OCI-LY7 (cell line): ENCODE data around the gene CHST3. TPM values are rescaled to one million over a fixed set of nuclear protein-coding genes. Genes with fewer than 3 reads are reported as not detected.
A peak's percentile ranks its signal among the peaks of the same experiment; 100 is the strongest.

Experiments
- Bru-seq: library from RNA; stranded (reverse); fragments of 400-500 nt; gene quantifications from one replicate; lab custom pipeline; 2021; lab: Mats Ljungman, UMichigan
- BruChase-seq, 2 experiments: library from RNA; stranded (reverse); fragments of 400-500 nt; gene quantifications; one replicate each; lab custom pipeline; 2021; lab: Mats Ljungman, UMichigan
- BruUV-seq: library from RNA; stranded (reverse); fragments of 400-500 nt; replicated peaks from 2 replicates; lab custom pipeline; 2021; lab: Mats Ljungman, UMichigan
- CTCF ChIA-PET: fragments of 300-600 bp; sonication (Branson Sonifier 250); formaldehyde crosslinking; loops from one replicate; lab custom pipeline; 2022; ENCODE audit warnings: antibody characterized with exemption; ENCODE audit not compliant: unreplicated experiment; lab: Charles Lee
- POLR2A ChIA-PET: fragments of 300-600 bp; sonication (Branson Sonifier 250); formaldehyde crosslinking; loops from one replicate; lab custom pipeline; 2022; ENCODE audit warnings: antibody characterized with exemption; lab: Charles Lee
- DNase-seq: peaks from one replicate; pipeline ENCODE4 v3.0.0-alpha.2; 2015; ENCODE audit warnings: low spot score
- H2AFZ ChIP-seq: fragments of 200-600 bp; sonication (generic), shearing (Covaris generic); 2 replicates; pipeline ENCODE4 v1.6.1; 2014; ENCODE audit warnings: mild to moderate bottlenecking, antibody characterized with exemption, low read length, moderate library complexity
- H3K27ac ChIP-seq: fragments of 200-600 bp; sonication (generic); 2 replicates; pipeline ENCODE4 v1.5.1; 2014; ENCODE audit warnings: mixed run types, low read depth, mild to moderate bottlenecking, moderate library complexity, low read length, inconsistent platforms; ENCODE audit not compliant: poor library complexity, severe bottlenecking
- H3K36me3 ChIP-seq: fragments of 200-600 bp; sonication (generic); 2 replicates; pipeline ENCODE4 v1.6.1; 2014; ENCODE audit warnings: mild to moderate bottlenecking, antibody characterized with exemption, low read length, moderate library complexity, mixed read lengths; ENCODE audit not compliant: insufficient read depth
- H3K4me1 ChIP-seq: fragments of 200-600 bp; sonication (generic); 2 replicates; pipeline ENCODE4 v1.5.1; 2014; ENCODE audit warnings: mild to moderate bottlenecking, low read length; ENCODE audit not compliant: insufficient read depth, poor library complexity, severe bottlenecking
- H3K4me2 ChIP-seq: fragments of 200-600 bp; sonication (generic); 2 replicates; pipeline ENCODE4 v1.6.1; 2014; ENCODE audit warnings: mild to moderate bottlenecking, low read length
- H3K4me3 ChIP-seq: fragments of 200-600 bp; sonication (generic); 2 replicates; pipeline ENCODE4 v1.5.1; 2014; ENCODE audit warnings: mild to moderate bottlenecking, low read depth, low read length; ENCODE audit not compliant: poor library complexity, severe bottlenecking
- H3K79me2 ChIP-seq: fragments of 200-600 bp; sonication (generic); 2 replicates; pipeline ENCODE4 v1.6.1; 2016; ENCODE audit warnings: low read depth, mild to moderate bottlenecking, low read length, moderate library complexity, mixed read lengths; ENCODE audit not compliant: insufficient read depth
- H3K9me2 ChIP-seq: fragments of 200-600 bp; sonication (generic); 2 replicates; pipeline ENCODE4 v1.6.1; 2016; ENCODE audit warnings: mild to moderate bottlenecking, low read length, mixed read lengths; ENCODE audit not compliant: insufficient read depth
- H3K9me3 ChIP-seq: fragments of 200-600 bp; sonication (generic); 2 replicates; pipeline ENCODE4 v1.6.1; 2014; ENCODE audit warnings: mild to moderate bottlenecking, mixed run types, low read length, mixed read lengths
- H4K20me1 ChIP-seq: fragments of 200-600 bp; sonication (generic); 2 replicates; pipeline ENCODE4 v1.6.1; 2014; ENCODE audit warnings: mild to moderate bottlenecking, antibody characterized with exemption, low read length, moderate library complexity, mixed read lengths; ENCODE audit not compliant: insufficient read depth
- EZH2phosphoT487 ChIP-seq: fragments of 200-600 bp; sonication (generic); IDR thresholded peaks from 2 replicates; pipeline ENCODE4 v1.6.1; 2018; ENCODE audit warnings: low read depth, borderline replicate concordance, mild to moderate bottlenecking, mixed run types, antibody characterized with exemption, low read length, moderate library complexity, mixed read lengths
- intact Hi-C: fragments of 100-400 bp; cut with micrococcal nuclease; formaldehyde crosslinking; loops from one replicate; pipeline ENCODE4 v1.10.0; 2022; ENCODE audit not compliant: unreplicated experiment
- long read RNA-seq: library from polyadenylated mRNA; stranded (forward); transcript quantifications from one replicate; pipeline ENCODE4 v2.0.0, GENCODE V29; 2022
- total RNA-seq, 2 experiments: library from RNA; depleted of rRNA in 1 of 2; stranded (reverse); fragments of >200 nt in 1 of 2; shearing (Covaris generic) in 1 of 2; gene quantifications; 2 replicates each; pipeline ENCODE4 v1.2.3, GENCODE V29; 2014 to 2022
- TF ChIP-seq, protein P1 (sequence below): fragments of 200-600 bp; sonication (generic); conservative IDR thresholded peaks from 2 replicates; pipeline ENCODE4 v1.5.1; 2014; ENCODE audit warnings: mild to moderate bottlenecking, antibody characterized with exemption, low read length, moderate library complexity, mixed read lengths

The CHST3 gene, protein sequence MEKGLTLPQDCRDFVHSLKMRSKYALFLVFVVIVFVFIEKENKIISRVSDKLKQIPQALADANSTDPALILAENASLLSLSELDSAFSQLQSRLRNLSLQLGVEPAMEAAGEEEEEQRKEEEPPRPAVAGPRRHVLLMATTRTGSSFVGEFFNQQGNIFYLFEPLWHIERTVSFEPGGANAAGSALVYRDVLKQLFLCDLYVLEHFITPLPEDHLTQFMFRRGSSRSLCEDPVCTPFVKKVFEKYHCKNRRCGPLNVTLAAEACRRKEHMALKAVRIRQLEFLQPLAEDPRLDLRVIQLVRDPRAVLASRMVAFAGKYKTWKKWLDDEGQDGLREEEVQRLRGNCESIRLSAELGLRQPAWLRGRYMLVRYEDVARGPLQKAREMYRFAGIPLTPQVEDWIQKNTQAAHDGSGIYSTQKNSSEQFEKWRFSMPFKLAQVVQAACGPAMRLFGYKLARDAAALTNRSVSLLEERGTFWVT
- total RNA-seq (2014; rRNA removed; shearing (Covaris generic)) (not detected in 2 replicates), total RNA-seq (2022) (not detected in 2 replicates), Bru-seq, nascent RNA (percentile 5 among the genes with signal in this experiment), BruChase-seq, experiment 1, labeled RNA remaining after a 6-hour chase (not detected), BruChase-seq, experiment 2, labeled RNA remaining after a 2-hour chase (percentile 10 among the genes with signal in this experiment)
- long read RNA-seq = 0 reads

DNA sequence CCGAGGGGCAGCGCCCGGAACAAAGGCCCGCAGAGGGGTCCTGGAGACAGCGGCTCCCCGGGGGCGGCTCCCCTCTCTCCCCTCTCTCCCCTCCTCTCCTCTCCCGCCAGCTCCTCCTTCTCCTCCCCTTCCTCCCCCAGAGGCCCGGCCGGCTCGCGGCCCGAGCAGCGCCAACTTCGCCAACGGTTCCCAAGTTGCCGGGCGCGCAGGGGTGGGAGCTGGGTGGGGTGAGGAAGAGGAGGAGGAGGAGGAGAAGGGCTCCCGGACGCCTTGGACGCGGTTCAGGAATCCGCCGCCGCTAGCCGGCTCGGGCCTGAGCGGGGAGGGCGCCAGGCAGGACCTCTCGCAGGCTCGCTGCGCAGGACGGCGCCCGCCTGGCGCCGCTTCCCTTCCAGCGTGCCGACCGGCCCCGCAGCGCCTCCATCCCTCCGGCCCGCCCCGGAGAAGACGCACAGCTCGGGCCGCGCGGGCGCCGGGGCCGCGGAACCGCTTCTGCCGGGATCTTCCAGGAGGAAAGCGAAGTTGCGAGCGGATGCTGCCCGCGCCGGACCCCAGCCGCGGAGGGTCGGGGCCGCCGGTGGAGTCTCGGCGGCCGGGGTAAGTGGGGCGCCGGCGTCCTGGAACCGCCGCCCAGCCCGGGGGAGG, at the start of gene CHST3:
TSS of gene CHST3 (plus strand) at position 298 of the 645 bp plus-strand sequence. CDS start 41,448 bp downstream, outside the sequence.
- Histone ChIP-seq H3K4me1 (no peaks in the 10 kb centered on the region), H3K79me2 (no peaks in the 10 kb centered on the region), H3K9me2 (no peaks in the 10 kb centered on the region), H3K4me2 (no peak within 1 kb of the TSS), H3K36me3 (no peaks in the 10 kb centered on the region), H4K20me1 (no peaks in the 10 kb centered on the region), H2AFZ (no peak within 1 kb of the TSS), H3K27ac (no peak within 1 kb of the TSS), H3K4me3 (no peak within 1 kb of the TSS), H3K9me3 (no peaks in the 10 kb centered on the region)
- TF ChIP-seq, protein P1, sequence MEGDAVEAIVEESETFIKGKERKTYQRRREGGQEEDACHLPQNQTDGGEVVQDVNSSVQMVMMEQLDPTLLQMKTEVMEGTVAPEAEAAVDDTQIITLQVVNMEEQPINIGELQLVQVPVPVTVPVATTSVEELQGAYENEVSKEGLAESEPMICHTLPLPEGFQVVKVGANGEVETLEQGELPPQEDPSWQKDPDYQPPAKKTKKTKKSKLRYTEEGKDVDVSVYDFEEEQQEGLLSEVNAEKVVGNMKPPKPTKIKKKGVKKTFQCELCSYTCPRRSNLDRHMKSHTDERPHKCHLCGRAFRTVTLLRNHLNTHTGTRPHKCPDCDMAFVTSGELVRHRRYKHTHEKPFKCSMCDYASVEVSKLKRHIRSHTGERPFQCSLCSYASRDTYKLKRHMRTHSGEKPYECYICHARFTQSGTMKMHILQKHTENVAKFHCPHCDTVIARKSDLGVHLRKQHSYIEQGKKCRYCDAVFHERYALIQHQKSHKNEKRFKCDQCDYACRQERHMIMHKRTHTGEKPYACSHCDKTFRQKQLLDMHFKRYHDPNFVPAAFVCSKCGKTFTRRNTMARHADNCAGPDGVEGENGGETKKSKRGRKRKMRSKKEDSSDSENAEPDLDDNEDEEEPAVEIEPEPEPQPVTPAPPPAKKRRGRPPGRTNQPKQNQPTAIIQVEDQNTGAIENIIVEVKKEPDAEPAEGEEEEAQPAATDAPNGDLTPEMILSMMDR = no peak
- no peak for TF ChIP-seq EZH2phosphoT487
- BruUV-seq = no TSS peak
- CTCF ChIA-PET = no interaction called here
- no peak for DNase-seq
- POLR2A ChIA-PET = no interaction called here
- intact Hi-C loops = no loop called here

DNA sequence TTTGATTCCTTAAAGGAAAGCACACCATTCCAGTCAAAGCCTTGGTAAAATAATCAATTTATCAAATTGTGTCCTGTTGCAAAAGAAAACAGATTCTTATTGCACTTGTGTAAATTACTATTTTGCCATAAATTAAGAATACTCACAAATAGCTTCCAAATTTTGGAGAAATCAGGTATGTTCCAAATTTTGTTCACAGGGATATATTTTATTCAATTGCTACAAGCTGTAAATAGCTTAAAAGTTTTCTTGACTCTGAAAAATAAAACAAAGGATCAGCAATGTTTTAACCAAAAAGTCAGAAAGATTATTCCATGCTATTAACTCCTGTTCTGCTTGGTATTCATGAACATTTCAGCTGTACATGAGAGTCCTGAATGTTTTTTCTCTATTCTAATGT, 47.4 kb upstream of the CHST3 start:
- peaks cover 15% of the 10 kb centered on the region; the same call in 1 of the 2 replicates for H3K9me3 ChIP-seq
- DNase-seq = peak; percentile 53
- no peak overlapping the region for H3K4me2 ChIP-seq
- H3K4me1 ChIP-seq = no peaks in the 10 kb centered on the region
- H3K36me3 ChIP-seq = no peaks in the 10 kb centered on the region
- H3K79me2 ChIP-seq = no peaks in the 10 kb centered on the region
- no peak overlapping the region for H3K27ac ChIP-seq
- H2AFZ ChIP-seq = no peak overlapping the region
- H4K20me1 ChIP-seq = no peaks in the 10 kb centered on the region
- intact Hi-C loops = no loop called here
- POLR2A ChIA-PET = no interaction called here
- CTCF ChIA-PET = no interaction called here
- TF ChIP-seq EZH2phosphoT487 = no peak
- TF ChIP-seq, protein P1 = no peak
- BruUV-seq = no TSS peak
- H3K4me3 ChIP-seq = no peak overlapping the region
- no peaks in the 10 kb centered on the region for H3K9me2 ChIP-seq
